ENCODE measurements around the gene GSE1.

- TF ChIP-seq POLR2A (IDR thresholded peaks at IDR 0.05) (no peak), CTCF (IDR thresholded peaks at IDR 0.05) (no peak)
These were observed 64.9 kb downstream of the GSE1 start for GRCh38 chr16:85678016-85678415.
